Inflammatory macrophage treated with lipopolysaccharide for 4 hours (primary cell): ENCODE data around the gene GPAT2.
"Not testable (repeated sequence)": the region's sequence is repeated elsewhere in the genome, so short reads cannot be mapped to it uniquely, and the experiment has no call there.

Experiments
- DNase-seq: peaks from one replicate; pipeline ENCODE4 v3.0.0-alpha.2; 2020

Gene GPAT2

DNA sequence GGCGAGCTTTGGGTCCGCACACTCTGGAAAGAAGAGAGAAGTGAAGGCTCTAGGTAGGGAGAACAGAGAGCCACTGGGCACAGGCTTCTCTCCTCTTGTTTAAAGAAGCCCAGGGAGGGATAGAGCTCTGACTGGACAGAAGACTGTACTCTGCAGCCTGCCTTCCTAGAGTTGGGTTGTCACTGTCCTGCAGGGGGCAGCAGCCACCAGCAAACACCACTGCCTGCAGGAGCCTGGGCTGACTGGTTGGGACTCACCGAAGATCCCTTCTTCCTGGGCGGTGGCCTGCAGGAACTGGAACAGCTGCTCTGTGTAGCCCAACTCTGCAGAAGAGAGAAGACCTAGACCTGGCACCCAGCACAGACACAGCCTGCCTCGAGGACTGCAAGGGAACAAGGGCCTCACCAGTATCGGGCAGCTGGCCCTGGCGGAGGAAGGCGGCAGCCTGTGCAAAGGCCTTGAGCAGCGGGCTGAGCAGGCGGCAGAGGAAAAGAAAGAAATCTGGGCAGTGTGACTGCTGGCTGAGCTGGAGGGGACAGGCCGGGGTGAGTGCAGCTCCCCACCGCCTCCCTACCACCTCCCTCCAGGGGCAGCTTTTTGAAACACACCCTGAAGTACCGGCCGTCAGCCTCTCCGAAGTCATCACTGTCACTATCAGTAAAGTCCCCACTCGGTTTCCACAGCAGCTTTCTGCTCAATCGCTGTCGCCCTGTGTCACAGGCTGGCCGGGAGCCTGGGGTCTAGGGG is 11.8 kb downstream of the GPAT2 start:
- peak; percentile 78 for DNase-seq

DNA sequence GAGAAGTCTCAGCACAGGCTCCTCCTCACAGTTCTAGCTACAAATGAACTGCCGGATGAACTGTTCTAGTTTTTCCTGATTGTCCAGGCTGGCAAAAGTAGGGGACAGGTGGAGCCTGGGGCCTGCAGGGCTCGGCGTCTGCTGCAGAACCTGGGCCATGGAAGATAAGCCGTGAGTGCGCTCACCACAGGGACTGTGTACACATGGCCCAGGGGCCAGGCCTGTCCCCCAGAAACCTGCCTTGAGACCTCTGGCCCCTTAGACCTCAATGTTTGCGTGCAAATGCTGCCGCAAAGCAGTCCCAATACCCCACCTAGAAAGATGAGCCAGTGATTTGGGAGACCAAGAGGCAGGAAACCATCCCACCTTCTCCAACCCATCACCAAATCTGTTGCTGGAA is 12.6 kb downstream of the GPAT2 start:
- DNase-seq = not testable (repeated sequence)

DNA sequence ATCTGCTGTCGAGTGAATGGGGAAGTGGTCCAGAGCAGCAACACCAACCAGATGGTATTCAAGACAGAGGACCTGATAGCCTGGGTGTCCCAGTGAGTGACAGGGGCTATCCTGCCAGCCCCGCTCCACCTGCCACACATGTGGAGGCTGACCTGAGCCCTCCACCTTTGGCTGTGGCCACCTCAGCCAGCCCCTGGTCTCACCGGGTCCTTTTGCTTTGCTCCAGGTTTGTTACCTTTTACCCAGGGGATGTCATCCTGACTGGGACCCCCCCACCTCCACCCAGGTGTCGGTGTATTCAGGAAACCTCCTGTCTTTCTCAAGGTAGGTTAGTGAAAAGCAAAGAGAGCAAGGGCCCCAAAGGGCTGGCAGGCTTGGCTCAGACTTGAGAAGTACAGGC is 13.6 kb downstream of the GPAT2 start:
- not testable (repeated sequence) for DNase-seq

DNA sequence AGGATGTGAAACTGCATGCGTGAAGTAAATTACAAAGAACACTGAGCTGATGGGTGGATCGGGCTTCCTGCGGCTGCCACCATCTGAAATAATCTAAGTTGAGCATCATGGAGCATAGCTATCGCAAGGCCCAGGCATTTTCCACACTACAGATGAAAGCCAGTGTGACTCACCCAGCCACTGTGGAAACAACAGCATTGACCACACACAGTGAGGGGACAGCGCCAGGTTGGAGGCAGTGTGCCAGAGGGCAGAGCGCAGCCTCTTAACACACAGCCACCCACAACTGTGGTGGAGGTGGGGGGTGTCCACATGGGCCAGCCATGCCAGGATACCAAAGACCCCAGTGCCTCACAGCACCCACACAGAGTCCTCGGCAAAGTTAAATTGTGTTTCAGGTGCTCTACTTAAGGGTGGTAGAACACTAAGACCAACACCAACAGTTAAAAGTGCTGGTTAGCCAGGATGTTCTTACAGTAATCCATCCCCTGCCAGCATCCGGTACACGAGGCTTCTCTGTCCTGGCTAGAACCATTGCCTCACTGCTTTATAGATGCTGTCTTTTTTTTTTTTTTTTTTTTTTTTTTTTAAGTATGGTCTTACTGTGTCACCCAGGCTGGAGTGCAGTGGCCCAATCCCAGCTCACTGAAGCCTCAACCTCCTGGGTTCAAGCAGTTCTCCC is 14.7 kb downstream of the GPAT2 start:
- DNase-seq = not testable (repeated sequence)

DNA sequence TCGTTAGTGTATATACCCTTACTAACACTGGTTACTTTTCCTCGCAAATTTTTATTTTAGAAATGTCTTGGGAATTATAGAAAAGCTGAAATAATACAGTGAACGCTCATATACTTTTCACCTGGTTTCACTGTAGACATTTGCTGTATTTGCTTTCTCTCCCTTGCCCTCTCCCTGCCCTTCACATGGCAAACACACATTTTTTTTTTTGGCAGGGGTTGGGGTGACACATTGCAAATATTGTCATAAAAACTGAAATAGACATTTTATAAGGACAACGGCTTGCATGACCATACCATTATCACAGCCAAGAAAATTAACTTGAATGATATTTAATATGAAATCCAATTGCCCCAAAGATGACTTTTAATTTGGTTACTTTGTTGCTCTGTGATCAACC is 18.4 kb downstream of the GPAT2 start:
- DNase-seq = not testable (repeated sequence)

DNA sequence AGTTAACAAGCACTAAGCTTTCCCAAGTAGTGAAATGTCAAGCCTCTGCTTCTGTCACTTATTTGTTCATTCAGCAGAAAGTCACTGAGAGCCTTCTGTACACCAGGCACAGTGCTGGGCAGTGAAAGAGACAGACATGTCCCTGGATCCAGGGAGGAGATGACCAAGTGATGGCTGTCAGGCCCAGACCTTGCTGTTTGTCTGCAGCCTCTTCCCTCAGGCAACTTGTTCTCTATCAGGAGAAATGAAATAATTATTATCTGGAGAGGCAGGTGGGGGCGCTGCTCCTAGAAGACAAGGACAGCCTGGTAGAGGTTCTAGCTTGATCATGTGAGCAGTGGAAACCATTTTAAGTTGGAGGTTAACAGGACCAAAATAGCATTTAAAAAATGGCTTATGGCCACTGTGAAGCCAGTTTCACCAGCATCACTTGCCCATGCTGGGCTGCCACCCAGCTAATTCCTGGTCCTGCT is 21.9 kb downstream of the GPAT2 start:
- not testable (repeated sequence) for DNase-seq

DNA sequence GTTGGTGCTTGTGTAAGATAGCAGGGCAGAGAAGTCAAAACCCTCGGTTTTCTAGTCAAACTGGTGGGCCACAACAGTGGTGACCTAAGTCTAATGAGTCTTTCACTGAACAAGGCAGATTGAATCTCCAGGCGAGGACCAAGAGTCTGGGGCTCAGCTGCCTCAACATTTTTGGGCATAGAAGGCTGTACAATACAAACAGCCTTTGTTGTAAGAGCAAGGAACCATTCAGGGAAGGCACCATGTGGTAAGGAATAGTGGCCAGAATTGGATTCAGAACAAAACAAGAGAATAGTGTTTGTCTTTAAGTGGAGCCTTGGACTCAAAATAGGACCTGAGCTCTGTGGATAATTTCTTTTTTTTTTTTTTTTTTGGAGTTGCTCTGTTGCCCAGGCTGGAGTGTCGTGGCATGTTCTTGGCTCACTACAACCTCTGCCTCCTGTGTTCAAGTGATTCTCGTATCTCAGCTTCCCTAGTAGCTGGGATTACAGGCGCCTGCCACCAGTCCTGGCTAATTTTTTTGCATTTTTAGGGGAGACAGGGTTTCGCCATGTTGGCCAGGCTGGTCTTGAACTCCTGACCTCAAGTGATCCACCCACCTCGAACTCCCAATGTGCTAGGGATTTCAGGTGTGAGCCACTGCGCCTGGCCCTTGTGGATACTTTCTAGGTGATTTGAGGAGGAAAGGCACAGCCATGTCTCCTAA is 22.5 kb downstream of the GPAT2 start:
- DNase-seq = not testable (repeated sequence)

DNA sequence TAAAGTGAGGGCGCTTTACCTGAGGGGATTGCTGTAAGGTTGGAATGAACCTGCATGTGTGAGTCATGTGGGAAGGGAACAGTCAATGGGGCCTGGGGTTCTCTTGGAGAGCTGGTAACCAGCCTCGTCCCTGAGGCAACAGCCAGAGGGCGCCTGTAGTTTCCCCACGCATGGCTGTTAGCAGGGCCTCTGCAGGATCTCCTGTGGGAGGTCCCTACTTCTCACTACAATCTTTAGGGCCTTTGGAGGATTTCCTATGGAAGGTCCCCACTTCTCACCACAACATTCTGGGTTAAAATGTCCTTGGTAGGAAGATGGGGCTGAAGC is 23.6 kb downstream of the GPAT2 start:
- peak; percentile 45 for DNase-seq

DNA sequence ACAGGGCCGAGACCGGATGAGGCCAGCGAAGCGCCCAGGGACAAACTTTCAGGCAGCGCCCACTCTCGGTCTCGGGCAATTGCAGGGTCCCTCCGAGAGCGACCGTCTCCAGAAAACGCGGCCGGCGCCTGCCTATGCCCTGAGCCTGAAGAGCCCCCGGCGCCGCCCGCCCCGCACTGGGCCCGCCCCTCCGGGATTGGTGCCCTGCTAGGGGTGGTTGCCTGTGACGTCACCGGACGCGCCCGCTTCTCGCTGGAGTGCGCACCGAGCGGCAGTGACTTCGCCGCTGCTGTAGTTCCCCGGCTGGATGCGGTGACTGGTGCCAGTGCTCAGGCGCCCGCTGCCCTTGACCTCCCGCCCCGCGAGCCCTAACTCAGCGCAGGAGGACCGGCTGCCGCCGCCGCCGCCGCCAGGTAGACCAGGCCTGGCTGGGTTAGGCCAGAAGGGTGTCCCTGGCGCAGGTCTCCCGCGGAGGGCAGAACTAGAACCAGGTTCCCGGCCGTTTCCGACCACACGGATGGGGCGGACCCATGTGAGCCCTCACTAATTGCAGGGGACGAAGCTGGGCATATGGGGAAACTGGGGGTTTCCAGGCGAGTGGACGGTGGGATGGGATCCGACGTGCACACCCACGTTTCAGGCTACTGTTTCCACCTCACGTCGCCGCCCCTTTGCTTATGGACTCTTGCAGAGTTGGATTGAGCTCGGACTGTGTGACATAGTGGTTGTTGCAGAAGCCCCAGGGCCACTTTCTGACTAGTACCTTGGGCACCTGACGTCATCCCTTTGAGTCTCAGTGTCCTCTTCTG is 24.2 kb downstream of the GPAT2 start:
- peak; percentile 85 for DNase-seq

DNA sequence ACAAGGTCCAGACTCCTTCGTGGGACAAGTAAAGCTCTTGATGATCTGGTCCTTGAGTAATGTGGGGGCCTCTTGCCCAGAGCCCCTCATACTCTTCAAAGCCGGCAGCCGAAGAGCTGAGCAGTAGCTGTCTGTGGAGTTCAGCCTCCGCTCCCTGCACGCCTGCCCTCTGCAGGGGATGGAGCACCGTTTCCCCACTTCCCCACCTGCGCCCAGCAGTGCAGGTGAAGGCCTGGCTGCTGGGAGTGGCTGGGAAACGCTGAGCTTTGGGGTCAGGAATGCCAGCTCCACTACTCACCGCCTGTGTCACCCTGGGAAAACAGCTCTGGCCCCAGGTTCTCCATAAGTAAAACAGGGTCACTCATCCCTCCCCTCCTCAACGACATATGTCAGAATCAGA is 24.9 kb downstream of the GPAT2 start:
- not testable (repeated sequence) for DNase-seq

DNA sequence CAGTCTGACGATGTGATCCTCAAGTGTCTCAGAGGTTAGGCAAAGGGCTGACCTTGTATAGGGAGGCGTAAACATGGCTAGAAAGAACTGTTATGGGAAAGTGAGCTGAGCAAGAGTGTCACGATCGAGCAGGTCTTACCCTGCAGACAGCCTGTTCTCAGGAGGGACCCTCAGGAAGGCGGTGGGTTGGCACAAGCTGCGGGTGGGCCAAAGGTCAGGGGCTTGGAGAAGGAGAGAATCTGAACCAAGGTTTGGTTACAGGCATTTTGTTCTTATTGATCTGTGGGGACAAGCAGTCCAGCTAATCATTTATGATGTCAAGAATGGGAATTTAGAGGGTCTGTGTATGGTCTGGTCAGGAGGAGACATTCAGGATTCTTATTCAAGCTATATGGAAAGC is 26.7 kb downstream of the GPAT2 start:
- DNase-seq = not testable (repeated sequence)

DNA sequence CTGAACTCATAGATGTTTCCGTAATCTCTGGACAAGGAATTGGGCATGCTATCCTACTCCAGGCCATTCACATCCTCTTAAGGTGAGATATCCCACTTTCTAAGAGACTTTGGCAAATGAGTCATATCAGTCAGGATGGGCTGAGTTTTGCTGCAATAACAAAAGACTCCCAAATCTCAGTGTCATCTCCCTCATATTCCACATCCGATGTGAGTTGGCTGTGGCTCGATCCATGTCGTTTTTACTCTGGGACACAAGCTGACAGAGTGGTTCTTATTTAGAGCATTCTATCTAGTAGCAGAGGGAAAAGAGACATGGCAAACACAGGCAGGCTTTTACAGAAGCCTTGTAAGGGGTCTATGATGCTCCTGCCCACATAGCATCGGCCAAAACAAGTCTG is 28.5 kb downstream of the GPAT2 start:
- DNase-seq = not testable (repeated sequence)

DNA sequence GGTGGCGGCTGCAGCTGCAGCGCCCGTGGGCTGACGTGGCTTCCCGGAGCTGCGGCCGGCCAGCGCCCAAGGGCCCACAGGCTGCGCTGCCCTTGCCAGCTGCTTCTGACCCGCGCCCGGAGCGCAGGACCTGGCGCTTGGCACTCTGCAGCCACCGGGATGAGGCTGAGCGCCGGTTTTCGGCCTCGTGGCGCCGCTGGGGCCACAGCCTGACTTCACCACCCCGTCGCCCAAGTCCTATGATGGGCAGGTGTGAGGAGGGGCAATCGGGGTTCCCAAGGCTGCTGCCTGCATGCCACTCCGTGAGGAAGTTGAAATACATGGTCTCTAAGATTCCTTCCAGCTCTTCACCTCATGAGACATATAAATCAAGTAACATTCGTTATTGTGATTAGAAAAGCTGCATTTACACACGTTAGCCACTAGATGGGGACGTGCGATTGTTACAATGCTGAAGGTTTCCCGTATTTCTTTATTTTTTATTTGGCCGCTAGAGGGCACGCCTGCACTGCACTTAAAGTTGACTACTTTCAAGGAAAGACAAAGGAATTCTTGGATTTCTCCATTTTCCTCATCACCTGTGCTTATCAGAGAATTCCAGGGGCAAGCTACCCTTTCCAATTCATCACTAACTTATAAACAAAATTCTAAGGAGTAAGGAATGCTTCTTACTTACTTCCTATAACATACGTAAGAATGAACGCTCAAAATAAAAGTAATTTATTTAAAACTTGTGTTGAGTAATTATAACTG is 42.0 kb downstream of the GPAT2 start:
- peak; percentile 14 for DNase-seq

DNA sequence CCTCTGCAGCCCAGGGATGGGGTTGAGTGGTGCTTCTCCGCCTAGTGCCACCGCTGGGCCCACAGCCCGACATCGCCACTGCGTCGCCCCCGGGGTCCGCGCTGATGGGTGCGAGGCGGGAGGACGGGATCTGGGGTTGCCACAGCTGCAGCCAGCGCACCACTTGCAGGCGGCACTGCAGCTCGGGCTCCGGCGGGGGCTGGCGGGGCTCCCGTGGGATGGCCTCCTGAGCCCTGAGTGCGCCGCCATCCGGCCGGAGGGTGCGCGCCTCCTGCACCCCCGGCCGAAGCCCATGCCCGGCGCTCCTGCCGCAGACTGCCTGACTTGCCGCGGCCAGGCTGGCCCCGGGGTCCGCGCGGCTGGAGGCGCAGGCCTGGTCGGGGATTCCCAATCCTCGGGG is 42.6 kb downstream of the GPAT2 start:
- DNase-seq = not testable (repeated sequence)

DNA sequence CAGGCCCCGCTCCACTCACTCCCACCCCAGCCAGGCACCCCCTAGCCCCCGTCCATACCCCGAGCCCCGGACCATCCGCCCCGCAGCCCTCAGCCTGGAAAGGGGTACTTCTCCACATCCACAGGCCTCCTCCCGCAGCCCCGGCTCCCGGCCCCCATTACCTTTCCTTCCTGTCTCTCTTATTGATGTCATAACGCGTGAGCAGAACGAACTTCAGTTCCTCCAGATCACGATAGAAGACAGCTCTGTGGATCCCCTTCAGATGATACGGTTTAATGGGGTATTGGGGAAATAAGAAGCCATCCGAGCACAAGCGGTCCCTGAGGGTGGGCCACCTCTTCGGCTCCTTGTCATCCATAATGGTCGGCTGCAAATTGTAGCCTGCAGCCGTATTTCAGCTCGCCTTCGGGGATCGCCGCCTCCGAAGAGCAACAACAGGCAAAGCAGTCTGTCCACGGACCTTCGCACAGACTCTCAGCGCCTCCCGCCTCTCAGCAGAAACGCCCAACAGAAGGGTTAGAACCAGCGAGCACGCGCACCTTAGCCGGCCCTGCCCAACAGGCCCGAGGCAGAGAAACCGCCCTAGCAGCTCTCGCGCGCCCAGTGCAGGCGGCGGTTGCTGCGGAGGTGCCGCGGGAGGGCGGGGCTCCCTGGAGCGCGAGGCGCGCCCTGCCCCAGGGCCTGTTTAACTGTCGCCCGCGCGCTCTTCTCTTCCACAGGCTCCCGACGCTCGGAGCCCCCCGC is 43.2 kb downstream of the GPAT2 start, which contains the start of gene ANKRD36C:
TSS of gene ANKRD36C (minus strand) at position 474 of the 744 bp plus-strand sequence. CDS start at position 358, 116 bp downstream.
- DNase-seq = peak; percentile 39

DNA sequence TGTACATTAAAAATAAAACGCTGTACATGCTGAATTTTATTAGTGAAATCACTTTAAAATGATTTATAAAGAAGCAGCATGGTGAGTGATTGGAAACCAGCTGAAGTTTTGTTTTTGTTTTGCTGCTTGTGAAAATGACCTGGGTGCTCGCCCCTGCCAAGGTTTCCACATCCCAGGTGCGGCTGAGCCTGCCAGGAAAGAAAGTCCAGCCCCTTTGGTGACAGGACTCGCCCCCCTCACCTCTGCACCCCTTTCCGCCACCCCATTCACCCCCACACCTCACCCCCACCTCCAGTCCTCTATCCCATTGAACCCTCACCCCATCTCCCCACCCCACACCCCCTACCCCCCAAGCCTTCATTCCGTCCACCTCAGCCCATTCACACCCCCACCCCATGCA is 43.8 kb downstream of the GPAT2 start:
- DNase-seq = not testable (repeated sequence)
